Adrenal gland (tissue), 5 donors: Measurements from ENCODE around the gene LSM11.

Source experiments
- CTCF ChIP-seq, 6 experiments: fragments of 450-650 bp in 4 of 6; fragments of 200-600 bp in 2 of 6; sonication (generic) in 1 of 6; IDR thresholded peaks; 1 replicate in 5 of 6; 2 replicates in 1 of 6; pipeline versions ENCODE4 v1.5.1 to v1.8.0; 2016 to 2021; ENCODE audit warnings: antibody characterized with exemption in 6 of 6, mild to moderate bottlenecking in 2 of 6, moderate library complexity in 1 of 6
- POLR2A ChIP-seq, 2 donors: fragments of 450-650 bp; IDR thresholded peaks; one replicate each; pipeline ENCODE4 v1.6.1; 2017; ENCODE audit warnings: antibody characterized with exemption in 2 of 2, mild to moderate bottlenecking in 2 of 2, moderate library complexity in 1 of 2
- donor health status: DM: no; HTN: no; CAD: no.

- no peak for TF ChIP-seq CTCF (IDR thresholded peaks at IDR 0.05)
- TF ChIP-seq POLR2A (IDR thresholded peaks at IDR 0.05): peak; percentile 65 to 86
Observed at GRCh38 chr5:157731272-157732129, 12.0 kb upstream of the LSM11 start, which contains the start of gene THG1L.
